Fibroblast of skin of right biceps (primary cell): ENCODE measurements around the gene KCNJ16.

Experiments
- DNase-seq: peaks from one replicate; pipeline ENCODE4 v3.0.0-alpha.2; 2013

The KCNJ16 gene

GRCh38 chr17:70172923-70173322 lies 97.9 kb downstream of the KCNJ16 start:
- peak; percentile 21 for DNase-seq

GRCh38 chr17:70173681-70174080 lies 98.7 kb downstream of the KCNJ16 start:
- no peak for DNase-seq

- no peak for DNase-seq
Observed at GRCh38 chr17:70181376-70181775, 106.4 kb downstream of the KCNJ16 start.

GRCh38 chr17:70181866-70182265 lies 106.8 kb downstream of the KCNJ16 start:
- no peak for DNase-seq

GRCh38 chr17:70183508-70183907 lies 108.5 kb downstream of the KCNJ16 start:
- no peak for DNase-seq

- no peak for DNase-seq
Observed at GRCh38 chr17:70184207-70184606, 109.2 kb downstream of the KCNJ16 start.

GRCh38 chr17:70184770-70185169 lies 109.7 kb downstream of the KCNJ16 start:
- peak; percentile 75 for DNase-seq
